ENCODE results near the gene PAQR4.

Gene PAQR4

GRCh38 chr16:2968738-2969544, at the start of gene PAQR4 (continued):
- TF ChIP-seq REST (tag by site-specific recombination; IDR thresholded peaks at IDR 0.05) (peak; percentile 100), ZNF362 (tag by site-specific recombination; IDR thresholded peaks at IDR 0.05) (no peak), ZEB2 (tag by site-specific recombination; IDR thresholded peaks at IDR 0.05) (peak; percentile 93), ZNF398 (tag by site-specific recombination; IDR thresholded peaks at IDR 0.05) (no peak), KLF16 (tag by site-specific recombination; IDR thresholded peaks at IDR 0.05) (peak; percentile 83; the same call in 1 of the 2 replicates), YY1 (tag by site-specific recombination; IDR thresholded peaks at IDR 0.05) (no peak), ZNF473 (tag by site-specific recombination; IDR thresholded peaks at IDR 0.05) (no peak), ZNF239 (tag by site-specific recombination; IDR thresholded peaks at IDR 0.05) (no peak), ZNF184 (tag by site-specific recombination; IDR thresholded peaks at IDR 0.05) (no peak), ZNF18 (tag by site-specific recombination; IDR thresholded peaks at IDR 0.05) (no peak), ZNF221 (tag by site-specific recombination; IDR thresholded peaks at IDR 0.05; ENCODE audit: borderline replicate concordance) (no peak), ZNF174 (tag by site-specific recombination; IDR thresholded peaks at IDR 0.05) (no peak), ZNF324 (tag by site-specific recombination; IDR thresholded peaks at IDR 0.05) (peak; percentile 80), ZBTB7A (tag by site-specific recombination; IDR thresholded peaks at IDR 0.05; ENCODE audit: low read depth) (peak; percentile 93), ZSCAN4 (tag by site-specific recombination; IDR thresholded peaks at IDR 0.05) (no peak), ZNF785 (tag by site-specific recombination; IDR thresholded peaks at IDR 0.05) (no peak), YY2 (tag by site-specific recombination; IDR thresholded peaks at IDR 0.05) (no peak), ZNF830 (tag by site-specific recombination; IDR thresholded peaks at IDR 0.05; ENCODE audit: low read depth) (no peak), ZNF571 (tag by site-specific recombination; IDR thresholded peaks at IDR 0.05) (no peak), HOXA7 (CRISPR knock-in tag; IDR thresholded peaks at IDR 0.05; ENCODE audit: borderline replicate concordance) (no peak), ZNF488 (tag by site-specific recombination; IDR thresholded peaks at IDR 0.05) (no peak), ZNF623 (tag by site-specific recombination; IDR thresholded peaks at IDR 0.05) (no peak), ZNF610 (tag by site-specific recombination; IDR thresholded peaks at IDR 0.05; ENCODE audit: borderline replicate concordance) (no peak), ZBTB17 (tag by site-specific recombination; IDR thresholded peaks at IDR 0.05) (peak; percentile 91), ZNF76 (tag by site-specific recombination; IDR thresholded peaks at IDR 0.05; ENCODE audit: borderline replicate concordance, low read depth) (0 out of 2 replicates have a peak, but pooled peaks have one; percentile 28), ZBTB6 (tag by site-specific recombination; IDR thresholded peaks at IDR 0.05) (no peak), ZIC2 (tag by site-specific recombination; IDR thresholded peaks at IDR 0.05) (no peak)

Data from HEK293 (cell line).